NCI-H146 (cell line): Measurements from ENCODE around the gene GABARAP.

Experiments used
- DNase-seq: peaks from one replicate; lab custom pipeline; 2025; lab: John Stamatoyannopoulos, UW

GABARAP gene

GRCh38 chr17:7207120-7208001, 34.9 kb downstream of the GABARAP start:
- no peak for DNase-seq

DNA sequence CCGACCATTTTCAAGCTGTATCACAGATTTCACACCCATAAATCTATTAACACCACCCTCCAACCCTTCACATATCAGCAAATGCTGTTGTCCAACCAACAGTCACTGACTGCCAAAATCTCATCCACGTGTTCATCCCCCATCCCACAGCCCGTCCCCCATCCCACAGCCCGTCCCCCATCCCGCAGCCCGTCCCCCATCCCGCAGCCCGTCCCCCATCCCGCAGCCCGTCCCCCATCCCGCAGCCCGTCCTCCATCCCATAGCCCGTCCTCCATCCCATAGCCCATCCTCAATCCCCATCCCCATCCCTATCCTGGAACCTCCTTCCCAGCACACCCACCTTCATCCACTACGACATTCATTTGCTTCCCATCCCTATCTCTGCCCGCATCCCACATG, 36.7 kb downstream of the GABARAP start:
- no peak for DNase-seq

- DNase-seq, result peak; percentile 97
These were observed 37.3 kb downstream of the GABARAP start for GRCh38 chr17:7204828-7205461.

DNA sequence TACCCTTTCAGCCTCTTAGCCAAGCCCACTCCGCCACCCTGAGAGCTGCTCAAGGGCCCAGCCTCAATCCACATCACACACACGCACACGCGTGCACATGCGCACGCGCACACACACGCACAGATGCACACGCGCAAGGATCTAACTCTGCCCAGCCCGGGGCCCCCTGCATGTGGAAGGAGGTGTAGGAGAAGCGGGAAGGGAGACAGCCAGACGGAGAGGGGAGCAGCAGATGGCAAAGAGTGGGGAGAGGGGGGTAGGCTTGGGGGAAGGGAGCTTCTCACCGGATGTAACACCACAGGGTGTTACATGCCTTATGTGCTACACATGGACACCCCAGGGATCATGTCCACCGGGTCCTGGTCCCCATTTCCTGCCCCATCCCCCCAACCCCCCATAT, 37.9 kb downstream of the GABARAP start:
- no peak for DNase-seq

DNA sequence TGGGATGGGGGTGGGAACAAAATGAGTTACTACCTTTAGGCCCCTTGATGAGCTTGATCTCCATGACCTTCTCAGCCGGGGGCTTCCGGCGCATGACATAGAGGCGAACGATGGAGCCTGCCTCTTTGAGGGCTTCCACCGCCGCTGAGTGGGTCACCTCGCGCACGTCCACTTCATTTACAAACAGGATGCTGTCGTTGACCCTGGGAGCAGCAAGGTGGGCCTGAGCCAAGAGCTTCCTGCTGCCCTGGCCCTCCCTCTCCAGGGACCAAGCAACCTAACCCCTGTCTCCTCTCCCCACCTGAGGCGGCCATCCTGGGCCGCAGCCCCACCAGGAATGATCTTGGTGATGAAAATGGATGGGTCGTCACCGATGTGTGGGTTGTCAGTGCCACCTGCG, 38.9 kb downstream of the GABARAP start:
- no peak for DNase-seq

DNA sequence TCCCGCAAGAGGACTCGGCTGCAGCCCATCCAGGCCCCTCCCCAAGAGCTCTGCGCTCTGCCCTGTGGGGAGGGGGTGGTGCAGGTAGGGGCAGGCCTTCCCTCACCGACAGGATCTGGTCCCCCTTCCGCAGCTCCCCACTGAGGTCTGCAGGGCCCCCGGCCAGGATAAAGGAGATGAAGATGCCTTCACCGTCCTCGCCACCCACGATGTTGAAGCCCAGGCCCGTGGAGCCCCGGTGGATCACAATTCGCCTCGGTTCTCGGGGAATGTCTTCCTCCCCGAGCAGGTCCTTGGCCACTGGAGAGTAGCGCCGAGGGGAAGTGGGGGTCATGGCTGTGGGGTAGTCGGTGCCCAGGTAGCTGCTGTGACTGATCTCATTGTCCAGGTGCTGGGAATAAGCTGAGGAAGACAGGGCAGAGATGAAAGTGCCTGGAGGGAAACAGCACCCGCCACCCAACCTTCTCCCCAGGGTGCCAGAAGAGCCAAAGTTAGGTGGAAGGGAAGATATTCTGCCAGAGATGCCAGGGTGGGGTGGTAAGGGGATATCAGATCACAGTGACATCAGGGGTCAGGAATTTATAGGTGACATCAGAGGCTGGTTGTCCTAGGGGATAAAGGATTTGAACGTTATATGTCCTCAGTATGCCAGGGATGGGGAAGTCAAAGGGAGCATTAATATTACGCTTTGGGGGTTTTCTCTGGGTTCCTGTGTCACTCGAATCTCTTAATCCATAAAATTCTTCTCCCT, 45.4 kb downstream of the GABARAP start:
- no peak for DNase-seq

DNA sequence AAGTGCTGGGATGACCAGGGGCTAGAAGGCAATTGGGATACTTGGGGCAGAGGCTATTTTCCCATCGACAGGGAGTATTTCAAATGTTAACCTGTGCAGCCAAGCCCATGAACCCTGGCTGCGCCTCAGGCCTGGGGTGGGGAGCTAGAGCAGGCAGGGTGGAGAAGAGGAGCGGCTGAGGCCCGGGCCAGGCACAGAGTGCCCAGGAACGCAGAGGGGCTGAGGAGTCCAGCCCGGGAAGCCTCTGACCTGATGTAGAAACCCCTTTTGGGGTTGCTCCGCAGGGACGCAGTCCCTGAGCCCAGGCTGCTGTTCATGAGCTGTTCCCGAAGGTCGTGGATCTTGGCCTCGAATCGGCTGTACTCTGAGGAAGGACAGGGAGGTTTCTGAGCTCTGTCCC, 46.3 kb downstream of the GABARAP start:
- no peak for DNase-seq

GRCh38 chr17:7192271-7192937, 49.8 kb downstream of the GABARAP start:
- no peak for DNase-seq

DNA sequence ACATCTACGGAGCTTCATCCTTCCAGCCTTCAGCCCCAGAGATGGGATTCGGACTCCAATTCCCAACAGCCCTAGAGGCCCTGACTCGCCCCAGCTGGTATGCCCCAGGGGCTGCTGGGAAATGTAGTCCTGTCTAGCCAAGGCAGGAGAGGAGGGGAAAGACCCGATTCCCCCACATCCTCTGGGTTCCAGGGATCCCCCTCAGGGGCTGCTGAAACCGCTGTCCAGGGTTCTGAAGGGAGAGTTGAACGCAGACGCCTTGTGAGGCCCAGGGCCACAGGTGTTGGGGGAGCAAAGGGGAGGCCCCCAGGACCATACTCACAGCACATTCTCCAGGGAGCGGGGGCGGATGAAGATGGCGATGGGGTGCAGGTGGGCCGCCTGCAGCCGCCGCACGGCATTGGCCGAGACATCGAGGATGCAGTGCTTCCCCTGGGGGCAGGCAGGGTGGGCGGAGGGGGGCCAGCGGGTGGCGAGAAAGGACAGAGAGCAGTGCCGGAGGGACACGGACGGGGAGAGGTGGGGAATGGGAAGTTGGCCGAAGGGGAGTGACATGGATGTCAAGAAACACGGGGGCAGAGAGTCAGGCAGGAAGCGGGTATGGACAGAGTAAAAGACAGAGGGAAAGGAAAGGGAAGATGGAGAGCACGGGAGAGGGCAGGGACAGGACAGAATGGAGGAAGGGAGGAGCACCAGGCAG, 50.5 kb downstream of the GABARAP start:
- DNase-seq, result peak; percentile 14

DNA sequence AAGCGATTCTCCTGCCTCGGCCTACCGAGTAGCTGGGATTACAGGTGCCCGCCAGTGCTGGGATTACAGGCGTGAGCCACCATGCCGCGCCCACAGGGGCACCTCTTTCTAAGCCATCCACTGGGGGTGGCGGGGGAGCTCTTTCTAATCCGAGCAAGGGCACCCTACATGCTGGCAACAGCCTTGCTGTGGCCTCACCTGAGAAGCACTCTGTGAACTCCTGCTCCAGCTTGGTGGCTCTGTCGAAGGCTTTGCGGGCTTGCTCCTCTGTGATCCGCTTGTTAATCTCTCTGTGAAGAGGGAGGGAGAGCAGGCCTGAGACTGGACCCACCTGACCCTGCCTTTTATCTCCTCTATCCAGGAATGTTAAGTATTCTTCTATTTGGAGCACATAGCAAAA, 51.2 kb downstream of the GABARAP start:
- DNase-seq, result no peak

DNA sequence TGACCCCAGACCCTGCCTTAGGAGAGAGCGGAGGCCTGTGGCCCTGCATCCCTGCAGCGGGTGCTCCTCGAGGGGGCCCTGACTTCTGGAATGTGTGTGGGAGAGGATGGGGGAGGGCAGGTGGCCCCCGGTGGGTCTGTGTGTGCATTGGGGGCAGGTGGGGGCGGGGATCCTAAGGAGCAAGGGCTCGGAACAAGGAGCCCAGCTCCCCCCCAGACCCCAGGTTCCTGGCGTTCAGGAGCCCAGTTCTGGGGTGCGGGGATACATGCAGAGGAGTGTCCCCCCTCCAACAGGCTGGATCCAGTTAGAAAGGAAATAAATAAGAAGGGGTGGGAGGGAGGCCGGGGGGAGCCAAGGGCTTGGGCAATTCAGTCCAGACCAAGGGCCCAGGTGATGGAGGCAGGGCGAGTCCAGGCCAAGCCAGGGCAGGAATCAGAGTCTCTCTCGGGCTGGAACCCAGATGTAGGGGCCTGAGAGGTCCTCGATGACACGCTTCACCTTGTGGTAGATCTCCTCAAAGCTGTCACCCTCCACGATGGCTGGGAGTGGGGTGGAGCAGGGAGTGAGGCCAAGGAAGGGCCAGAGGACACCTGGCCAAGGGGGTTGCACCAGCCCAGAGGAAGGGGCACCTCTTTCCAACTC, 51.9 kb downstream of the GABARAP start:
- no peak for DNase-seq
